HPDE6-E6E7 (cell line): Measurements from ENCODE around the gene RAB3IL1.

Experiments
- DNase-seq: peaks from one replicate; pipeline ENCODE4 v3.0.0; 2011; ENCODE audit warnings: missing footprints; ENCODE audit errors: extremely low spot score

The RAB3IL1 gene

GRCh38 chr11:61904539-61905048 lies 12.8 kb downstream of the RAB3IL1 start:
- no peak for DNase-seq

DNA sequence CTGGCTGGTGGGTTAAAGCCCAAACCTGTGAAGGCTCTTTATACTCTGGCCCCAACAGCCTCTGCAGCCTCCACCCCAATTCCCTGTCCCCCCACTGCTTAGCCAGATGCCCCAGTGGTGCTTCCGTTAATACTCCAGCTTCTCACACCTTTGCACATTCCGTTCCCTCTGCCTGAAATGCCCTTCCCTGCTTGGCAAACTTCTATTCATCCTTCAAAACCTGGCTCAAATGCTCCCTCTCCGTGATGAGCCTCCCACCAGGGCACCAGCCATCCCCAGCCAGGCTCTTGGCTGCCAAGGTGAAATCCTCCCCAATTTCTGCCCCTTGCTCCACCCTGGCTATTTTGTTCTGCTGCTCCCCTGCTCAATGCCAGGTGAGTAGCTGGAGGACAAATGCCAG lies 13.5 kb downstream of the RAB3IL1 start:
- DNase-seq = no peak

DNA sequence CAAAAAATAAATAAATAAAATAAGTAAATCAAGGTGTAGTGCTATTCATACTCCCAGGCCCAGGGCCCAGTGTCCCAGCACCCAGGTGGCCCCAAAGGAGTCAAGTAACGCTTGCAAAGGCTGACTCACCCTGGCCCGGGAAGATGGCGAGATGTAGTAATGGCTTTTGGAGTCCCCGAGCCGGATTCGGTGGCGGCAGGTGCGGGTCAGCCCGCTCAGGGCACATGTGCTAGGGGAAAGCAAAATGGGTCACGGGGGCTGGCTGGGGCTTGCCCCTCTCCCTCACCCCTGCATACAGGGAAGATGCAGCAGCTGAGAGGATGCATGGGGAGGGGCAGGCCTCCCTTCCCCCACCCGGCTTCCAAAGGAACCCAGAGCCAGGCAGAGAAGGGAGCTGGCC lies 15.1 kb downstream of the RAB3IL1 start:
- DNase-seq = no peak

DNA sequence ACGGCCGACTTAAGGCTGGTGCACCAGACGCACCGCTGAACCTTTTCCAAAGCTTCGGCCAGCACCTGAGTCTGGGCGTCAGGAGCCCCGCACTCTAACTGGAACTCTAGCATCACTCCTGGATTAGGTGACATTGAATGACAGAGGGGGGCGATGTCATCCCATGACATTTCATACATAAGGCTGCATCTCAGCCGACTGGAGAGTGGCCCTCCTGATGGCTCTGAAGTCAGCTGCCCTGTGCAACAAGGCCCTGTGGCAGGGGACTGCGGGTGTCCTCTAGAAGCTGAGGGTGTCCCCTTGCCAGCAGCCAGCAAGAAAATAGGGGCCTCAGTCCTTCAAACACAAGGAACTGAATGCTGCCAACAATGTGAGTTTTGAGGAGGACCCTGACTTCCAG lies 16.0 kb downstream of the RAB3IL1 start:
- DNase-seq = no peak

- no peak for DNase-seq
These were observed 17.1 kb downstream of the RAB3IL1 start for GRCh38 chr11:61900251-61900650.

GRCh38 chr11:61899146-61899841 lies 18.1 kb downstream of the RAB3IL1 start:
- peak; percentile 88 for DNase-seq

GRCh38 chr11:61898247-61898582 lies 19.2 kb downstream of the RAB3IL1 start:
- DNase-seq = no peak

- DNase-seq = peak; percentile 62
These were observed 19.7 kb downstream of the RAB3IL1 start for GRCh38 chr11:61897387-61898246.

DNA sequence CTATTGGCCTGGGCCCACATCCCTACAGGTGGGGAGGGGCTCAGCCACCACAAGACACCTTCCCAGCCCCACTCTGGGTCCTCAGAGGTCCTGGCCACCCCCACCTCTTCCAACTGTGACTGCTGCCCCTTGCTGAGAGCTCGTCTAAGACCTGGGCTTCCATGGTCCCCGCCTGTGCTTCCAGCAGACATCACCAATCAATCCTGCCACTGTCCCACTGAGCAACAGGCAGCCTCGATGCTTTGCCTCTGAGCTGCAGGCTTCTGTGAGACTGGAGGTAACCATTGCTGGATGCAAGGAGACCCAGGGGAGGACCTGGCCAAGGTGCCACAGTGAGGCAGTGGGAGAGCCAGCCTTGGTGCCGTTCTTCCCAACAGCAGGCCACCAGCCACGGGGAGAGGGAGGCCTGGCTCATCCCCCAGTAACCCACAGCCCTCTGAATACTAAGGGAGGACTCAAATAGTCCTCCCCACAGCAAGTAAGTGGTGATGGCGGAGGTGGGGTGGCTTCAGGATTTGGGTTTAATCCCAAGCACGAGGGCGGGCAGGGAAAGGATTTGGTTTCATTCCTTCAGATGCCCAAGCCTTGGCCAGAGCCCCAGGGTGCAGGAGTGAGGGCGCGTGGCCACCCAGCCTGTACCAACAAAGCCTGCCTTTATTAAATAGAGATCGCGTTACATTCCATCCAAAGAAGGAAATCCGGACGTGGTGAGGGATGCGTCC lies 20.5 kb downstream of the RAB3IL1 start:
- no peak for DNase-seq

GRCh38 chr11:61895718-61896059 lies 21.7 kb downstream of the RAB3IL1 start:
- no peak for DNase-seq

GRCh38 chr11:61895046-61895717 lies 22.2 kb downstream of the RAB3IL1 start:
- DNase-seq = no peak

DNA sequence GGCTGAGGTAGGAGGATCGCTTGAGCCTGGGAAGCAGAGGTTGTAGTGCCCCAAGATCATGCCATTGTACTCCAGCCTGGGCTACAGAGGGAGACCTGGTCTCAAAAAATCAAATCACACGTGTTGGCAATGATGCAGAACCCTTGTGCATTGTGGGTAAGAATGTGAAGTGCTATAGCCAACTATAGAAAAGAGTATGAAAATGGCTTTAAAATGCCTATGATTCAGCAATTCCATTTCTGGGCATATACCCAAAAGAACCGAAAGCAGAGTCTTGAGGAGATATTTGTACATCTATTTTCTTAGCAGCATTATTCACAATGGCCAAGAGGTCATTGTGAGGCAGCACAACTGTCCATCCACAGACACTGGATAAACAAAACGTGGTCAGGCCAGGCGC lies 23.4 kb downstream of the RAB3IL1 start:
- DNase-seq = no peak

DNA sequence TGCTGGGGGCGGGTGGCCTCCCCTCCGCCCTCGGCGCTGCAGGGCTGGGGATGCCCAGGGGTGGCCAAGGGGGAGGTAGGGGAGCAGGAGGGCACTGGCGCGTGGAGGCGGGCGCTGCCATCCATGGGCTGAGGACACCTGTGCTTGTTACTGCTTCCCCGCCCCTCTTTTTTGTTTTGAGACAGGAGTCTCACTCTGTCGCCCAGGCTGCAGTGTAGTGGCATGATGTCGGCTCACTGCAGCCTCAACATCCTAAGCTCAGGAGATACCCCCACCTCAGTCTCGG lies 25.3 kb downstream of the RAB3IL1 start:
- no peak for DNase-seq

DNA sequence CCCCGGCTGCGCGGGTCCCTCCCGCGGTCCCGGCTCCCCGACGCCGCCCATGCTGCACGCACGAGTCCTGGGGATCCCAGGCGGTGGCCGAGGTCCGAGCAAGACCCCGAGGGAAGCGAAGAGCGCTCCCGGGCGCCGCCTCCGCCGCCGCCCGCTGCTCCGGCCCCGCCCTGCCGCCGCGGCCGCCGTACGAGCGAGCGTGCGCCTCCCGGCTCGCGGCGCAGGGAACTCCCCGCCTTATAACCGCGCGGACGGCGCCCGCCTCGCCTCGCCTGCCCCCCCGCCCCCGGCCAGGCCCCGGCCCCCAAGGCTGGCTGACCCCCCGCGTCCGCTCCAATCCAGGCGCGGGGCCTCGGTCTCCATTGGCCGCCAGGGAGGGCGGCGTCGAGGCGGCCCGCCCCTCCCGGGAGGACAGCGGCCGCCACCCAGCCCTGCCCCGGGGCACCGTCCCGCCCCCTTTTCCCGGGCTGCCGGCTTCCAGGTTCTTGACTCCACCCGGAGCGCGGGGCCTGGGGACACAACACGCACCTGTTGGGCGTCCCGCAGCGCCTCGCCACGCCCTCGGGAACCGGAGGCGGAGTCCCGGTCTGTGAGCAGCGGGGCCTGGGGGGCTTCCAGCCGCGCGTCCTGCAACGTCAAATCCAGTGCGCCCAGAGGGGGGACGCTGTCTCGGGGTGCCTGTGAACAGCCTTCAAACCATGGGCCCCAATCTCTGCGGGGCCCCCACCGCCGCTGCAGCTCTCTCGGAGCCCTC lies 25.9 kb downstream of the RAB3IL1 start, which contains the start of gene FADS3:
Gene FADS3 (minus strand): TSS at position 215 of the 754 bp plus-strand sequence. CDS start 164 bp downstream, at position 51.
- DNase-seq = peak; percentile 73

- no peak for DNase-seq
These were observed 26.6 kb downstream of the RAB3IL1 start for GRCh38 chr11:61890529-61891330.

DNA sequence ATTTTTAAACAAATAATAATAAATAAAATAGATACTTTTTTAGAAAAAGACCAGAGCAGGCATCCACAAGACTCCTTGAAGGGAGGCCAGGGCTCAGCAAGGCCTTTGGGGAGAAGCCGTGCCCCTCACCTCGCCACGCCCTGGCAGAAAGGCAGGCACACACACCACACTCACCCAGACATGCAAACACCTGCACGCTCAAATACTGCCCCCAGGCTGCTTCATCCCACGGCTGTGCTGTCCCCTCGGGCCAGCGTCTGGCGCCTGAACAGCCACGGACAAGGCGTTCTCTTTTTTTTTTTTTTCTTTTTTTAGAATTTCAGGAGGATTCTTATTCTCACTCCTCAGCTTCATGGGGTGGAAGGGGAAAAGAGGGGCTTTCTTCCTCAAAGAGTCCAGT lies 27.5 kb downstream of the RAB3IL1 start:
- no peak for DNase-seq

DNA sequence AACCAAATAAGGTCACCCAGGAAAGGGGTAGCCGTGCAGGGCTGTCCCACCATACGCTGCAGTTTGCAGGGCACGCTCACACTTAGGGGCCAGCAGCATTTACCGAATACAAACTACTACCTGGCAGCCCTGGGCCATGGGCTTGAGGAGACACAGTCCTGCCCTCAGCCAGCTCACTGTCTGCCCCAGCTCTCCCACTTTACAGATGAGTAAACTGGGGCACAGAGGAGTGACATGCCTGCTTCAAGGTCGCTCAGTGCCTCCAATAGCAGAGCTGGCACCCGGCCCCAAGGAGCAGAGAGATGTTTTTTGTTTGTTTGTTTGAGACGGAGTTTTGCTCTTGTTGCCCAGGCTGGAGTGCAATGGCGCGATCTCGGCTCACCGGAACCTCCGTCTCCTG lies 28.8 kb downstream of the RAB3IL1 start:
- DNase-seq = no peak

- peak; percentile 71 for DNase-seq
These were observed 29.4 kb downstream of the RAB3IL1 start for GRCh38 chr11:61887839-61888494.

DNA sequence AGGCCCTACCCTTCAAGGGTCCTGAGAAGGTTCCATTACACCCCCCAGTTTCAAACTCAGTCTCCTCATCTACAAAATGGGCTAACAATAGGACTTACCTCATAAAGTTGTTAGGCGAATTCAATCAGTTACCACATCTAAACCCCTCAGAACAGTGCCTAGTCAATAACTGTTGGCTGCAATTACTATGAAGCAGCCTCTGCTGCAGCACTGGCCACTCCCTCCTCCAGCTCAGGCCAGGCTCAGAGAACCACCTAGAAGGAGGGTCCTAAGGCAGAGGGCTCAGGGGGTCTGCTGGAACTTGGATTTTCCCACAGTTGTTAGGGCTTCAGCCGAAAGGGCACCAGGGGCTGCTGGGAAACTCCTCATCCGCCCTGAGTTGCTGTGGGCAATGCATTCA lies 30.7 kb downstream of the RAB3IL1 start:
- no peak for DNase-seq
